Stimulated activated CD8-positive, alpha-beta memory T cell treated with anti-CD3 and anti-CD28 coated beads, Interleukin-12 subunit alpha, Interleukin-12 subunit beta, amount 100 ng/mL, for 1 hour (primary cell): Measurements from ENCODE around the gene C1orf146.
"Not testable (repeated sequence)": the region's sequence is repeated elsewhere in the genome, so short reads cannot be mapped to it uniquely, and the experiment has no call there.

Source experiments
- DNase-seq: peaks from one replicate; pipeline ENCODE4 v3.0.0-alpha.2; 2020; ENCODE audit warnings: low read depth

The C1orf146 gene, protein sequence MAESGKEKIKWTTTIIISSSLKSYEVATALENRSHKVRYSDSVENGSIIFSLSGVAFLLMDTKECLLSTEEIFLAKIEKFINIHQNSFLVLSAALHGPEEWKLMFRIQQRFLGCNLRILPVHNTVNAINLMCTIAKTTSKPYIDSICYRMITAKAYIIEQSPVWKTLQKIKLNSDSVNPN

DNA sequence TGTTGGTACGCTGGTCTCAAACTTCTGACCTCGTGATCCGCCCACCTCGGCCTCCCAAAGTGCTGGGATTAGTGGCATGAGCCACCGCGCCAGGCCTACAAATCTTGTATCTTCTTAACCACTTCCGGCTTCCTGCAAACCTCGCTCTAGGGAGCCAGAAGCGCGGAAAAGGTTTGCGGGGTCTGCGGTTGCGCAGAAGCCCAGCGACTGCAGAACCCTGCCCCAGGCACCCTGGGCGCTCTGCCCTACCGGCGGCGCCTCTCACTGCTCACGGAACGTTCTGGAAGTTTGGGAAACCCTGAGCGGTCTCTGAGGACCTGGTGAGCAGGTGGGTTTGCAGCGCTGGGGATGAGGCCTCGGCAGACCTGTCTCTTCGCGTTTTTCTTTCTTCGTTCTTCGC is at the start of gene C1orf146:
TSS of gene C1orf146 (plus strand) at position 195 of the 400 bp plus-strand sequence. CDS start 13,506 bp downstream, outside the sequence.
- DNase-seq = no peak

DNA sequence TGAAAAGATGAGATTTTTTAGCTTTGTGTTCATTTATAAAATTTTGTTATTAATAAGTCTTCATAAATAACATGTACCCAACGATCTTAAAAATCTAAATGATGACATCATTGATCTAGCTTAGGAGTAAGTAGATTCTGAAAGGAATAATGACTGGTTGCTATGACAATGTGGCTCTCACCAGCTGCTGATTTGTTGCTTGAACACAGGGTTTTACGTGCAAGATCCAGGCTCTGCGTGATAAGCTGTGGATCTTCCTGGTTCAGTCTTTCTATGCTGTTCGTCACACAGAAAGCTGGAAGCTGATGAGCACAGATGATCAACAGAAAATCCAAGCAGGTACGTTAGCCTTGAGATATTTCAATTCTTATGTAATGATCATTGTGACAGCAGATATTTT is 49.1 kb upstream of the C1orf146 start:
- DNase-seq = no peak

DNA sequence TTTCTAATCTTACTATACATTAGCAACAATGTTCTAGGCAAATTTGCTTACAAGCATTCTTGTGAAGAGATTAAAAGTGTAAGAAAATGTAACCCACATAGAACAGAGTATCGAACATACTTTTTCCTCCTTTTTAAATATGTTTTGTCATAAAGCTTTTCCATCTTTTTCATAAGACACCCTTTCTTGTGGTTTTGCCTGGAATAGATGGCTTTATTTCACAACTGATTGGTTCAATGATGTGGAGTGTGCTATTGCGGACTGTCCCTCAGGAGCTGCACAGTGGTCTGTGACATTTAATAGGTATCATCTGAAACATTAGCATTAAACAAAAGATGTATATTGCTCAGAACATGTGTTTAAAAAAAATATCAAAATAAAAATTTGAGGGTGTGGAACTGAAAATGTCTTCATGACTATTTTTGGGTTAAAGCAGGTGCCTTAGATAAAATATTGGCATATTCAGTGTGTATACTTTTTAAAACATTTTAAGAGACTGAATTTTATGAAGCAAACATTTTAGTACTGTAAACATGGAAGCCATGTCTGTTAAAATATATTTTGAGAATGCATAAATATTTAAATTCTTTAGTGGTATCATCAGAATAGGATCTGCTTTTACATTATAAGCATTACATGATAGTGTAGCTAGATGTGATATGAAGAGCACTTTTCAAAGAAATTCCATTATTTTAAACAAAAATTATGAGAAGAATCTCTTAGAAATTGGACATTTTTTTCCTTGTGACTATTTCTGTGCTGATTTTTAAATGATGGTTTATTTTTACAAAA is 48.3 kb upstream of the C1orf146 start:
- DNase-seq = no peak

DNA sequence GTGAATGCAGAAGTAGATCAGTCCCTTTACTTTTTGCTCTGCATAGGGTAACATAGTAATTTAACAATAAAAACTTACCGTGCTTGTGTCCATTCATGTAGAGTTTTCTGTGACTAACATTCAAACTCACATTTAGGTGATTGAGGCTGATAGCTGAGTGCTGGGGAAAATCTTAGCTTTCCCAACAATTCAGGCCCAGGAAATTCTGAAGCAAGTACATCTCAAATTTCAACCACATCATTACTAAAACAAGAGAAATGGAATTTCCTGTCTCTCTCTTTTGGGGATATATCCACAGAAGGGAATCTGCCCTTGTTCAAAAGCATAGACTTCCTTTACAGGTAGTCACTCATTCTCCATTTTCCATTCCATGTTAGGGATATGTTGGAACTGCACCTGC is 33.1 kb upstream of the C1orf146 start:
- DNase-seq = no peak

DNA sequence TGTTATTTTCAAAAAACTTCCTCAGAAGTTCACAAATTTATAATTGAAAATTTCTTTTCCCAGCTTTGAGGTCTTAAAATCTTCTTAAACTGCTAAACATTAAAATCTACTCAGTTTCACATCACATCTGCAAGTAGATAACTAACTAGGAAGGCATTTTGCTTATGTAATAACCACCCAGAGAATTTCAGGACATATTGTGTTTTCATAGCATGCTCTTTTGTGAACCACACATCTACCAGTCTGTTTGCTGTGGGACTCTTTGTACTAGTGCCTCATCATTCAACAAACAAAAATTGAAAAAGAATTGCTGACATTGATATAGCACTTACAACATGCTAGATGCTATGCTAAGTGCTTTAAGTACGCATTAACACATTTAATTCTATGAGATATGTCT is 31.6 kb upstream of the C1orf146 start:
- DNase-seq = no peak

DNA sequence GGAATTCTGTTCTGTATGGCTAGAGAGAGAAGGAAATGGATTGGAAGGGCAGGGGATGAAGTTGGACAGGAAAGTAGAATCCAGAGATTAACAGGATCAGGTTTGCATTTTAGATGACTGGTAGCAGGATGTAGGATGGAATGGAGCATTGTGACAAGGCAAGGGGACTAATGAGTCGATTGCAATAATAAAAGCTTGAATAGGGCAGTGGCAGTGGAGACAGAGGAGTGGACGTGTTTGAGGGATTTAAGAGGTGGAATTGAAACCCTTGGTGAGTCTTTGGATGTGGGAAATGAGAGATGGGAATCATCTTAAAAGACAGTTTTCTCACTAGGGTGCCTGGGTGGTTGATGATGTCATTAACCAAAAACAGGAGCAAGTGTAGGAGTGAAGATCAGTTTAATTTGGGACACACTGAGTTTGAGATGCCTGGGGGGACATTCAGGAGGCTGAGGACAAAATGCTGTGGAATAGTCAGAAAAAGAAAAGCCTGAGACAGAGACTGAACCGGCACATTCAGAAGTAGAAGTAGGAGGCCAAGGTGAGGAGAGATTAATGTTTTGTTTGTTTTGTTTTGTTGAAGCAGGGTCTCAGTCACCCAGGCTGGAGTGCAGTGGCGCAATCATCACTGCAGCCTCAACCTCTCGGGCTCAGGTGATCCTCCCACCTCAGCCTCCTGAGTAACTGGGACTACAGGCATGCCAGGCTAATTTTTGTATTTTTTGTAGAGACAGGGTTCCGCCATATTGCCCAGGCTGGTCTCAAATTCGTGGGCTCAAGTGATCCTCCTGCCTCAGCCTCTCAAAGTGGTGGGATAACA is 29.1 kb upstream of the C1orf146 start:
- no peak for DNase-seq

DNA sequence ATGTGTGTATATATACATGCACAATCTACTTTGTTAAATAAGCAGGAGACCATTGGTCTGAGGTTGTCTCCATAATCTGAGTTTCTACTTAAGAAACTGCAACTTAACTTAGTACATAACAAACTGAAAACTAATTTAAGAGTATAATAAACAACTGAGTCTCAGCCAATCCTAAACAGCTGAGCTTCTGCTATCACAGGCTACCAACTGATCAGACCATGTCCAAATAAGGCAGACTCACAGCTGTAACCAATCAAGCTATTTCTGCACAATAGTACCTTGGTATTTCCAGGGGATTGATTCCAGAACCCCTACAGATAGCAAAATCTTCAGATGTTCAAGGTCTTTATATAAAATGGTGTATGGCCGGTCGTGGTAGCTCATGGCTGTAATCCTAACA is 26.0 kb upstream of the C1orf146 start:
- DNase-seq = no peak

DNA sequence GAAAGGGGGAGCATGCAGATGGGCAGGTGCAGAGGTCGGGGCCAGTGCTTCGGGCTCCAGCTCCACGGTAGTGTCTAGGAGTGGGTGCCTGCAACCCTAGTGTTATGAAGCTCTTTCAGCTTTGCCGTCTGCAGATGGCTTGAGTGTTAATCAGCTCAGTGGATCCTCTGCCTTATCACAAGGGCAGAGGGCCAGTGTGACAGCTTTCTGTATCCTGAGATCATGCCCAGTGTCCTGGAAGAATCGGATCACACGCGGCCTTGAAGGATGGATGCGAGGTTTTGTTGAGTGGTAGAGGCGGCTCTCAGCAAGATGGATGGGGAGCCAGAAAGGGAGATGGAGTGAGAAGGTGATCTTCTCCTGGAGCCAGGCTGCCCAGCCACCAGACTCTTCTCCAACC is 25.5 kb upstream of the C1orf146 start:
- DNase-seq = no peak

DNA sequence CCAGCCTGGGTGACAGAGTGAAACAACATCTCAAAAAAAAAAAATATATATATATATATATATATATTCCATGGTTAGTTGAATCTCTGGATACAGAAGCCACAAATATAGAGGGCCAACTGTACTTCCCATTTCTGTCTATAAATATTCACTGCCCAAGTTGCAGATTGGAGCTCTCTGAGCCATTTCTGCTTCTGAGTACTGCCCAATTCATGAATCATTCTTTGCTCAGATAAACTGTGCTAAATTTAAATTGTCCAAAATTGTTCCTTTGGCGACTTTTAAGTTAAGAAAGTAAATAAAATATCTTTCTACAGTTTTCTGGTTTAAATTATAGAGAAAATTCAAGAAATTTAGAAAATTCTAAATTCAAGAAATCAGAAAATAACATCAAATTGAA is 23.2 kb upstream of the C1orf146 start:
- DNase-seq = no peak

DNA sequence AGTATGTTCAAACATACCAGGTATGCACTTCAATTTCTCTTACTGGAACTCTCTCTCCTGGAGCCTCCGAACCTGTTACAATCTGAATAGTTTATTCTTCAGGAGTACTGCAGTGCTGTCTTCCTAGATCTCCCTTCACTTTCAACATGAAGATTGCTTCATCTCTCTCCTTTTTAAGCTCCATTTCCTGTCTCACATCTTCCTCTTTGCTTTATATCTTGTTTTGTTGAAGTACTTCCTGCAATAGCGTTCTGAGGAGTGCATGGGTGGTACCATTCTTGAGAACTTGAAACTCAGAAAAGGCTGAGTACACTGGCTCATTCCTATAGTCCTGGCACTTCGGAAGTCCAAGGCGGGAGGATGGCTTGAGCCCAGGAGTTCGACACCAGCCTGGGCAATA is 15.7 kb upstream of the C1orf146 start:
- no peak for DNase-seq

DNA sequence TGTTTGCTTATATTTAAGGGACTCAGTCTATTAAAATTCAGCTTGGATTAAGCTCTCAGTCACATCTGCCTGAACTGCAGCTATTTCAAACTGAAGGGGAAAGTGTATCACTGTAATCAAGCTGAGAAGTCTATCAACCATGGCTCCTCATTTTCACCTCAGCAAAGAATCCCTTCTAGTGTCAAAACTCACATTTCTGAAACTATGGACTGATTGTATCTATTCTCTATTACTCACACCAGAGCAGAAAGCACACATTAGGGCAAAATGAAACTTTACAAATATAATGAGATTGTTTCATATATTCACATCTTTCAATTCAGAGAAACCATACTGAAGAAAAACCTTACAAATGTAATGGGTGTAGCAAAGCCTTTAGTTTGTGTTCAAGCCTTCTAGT is 14.6 kb upstream of the C1orf146 start:
- DNase-seq = no peak

DNA sequence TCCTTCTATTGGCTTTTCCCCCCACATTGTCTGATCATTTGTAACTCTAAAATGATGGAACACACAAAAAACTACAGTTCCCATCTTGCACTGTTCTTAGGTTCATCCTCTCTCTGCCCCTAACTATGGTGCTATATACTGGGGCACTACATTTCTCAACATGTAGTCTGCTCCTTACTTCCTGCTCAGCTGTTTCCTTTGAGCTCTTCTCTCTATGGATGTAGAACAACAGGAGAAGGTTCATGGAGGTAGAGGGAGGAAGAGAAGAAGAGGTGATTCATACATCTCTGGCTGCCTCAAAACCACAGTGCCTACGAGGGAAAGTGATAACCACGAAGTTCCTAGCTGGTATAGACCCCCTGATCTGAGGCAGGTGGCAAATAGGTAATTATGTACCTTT is 7.0 kb upstream of the C1orf146 start:
- no peak for DNase-seq

DNA sequence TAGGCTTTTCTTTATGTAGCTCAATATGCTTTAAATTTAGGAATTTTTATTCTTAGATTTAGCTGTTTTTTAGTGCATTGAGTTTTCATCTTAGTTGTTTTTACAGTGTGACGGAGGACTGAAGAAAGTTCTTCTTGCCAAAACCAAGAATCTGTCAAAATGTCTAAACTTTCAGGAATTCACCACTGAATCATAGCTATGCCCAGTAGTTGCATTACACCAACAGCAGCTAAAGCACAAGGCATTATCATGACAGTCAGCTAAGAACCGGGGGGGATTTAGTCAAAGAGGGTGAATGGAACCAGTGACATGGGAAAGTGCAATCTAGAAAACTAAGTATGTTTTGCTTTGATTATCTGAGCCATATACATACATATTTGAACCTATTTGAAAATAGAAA is 6.5 kb upstream of the C1orf146 start:
- no peak for DNase-seq

DNA sequence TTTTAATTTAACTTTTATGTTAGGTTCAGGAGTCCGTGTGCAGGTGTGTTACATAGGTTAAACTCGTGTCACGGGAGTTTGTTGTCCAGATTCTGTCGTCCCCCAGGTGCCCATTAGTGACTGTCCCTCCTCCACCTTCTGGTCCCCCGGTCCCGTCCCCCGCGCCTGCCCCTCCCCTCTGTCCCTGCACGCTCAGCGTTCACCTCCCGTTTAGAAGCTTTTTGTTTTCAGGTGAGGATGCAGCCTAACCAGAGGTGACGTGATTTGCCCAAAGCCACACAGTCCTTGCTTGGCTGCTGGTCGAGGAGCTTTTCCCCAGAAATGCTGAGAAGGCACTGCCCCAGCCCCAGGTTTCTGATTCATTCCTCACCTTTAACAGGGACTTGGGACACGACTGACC is 844 bp downstream of the C1orf146 start:
- DNase-seq = no peak

DNA sequence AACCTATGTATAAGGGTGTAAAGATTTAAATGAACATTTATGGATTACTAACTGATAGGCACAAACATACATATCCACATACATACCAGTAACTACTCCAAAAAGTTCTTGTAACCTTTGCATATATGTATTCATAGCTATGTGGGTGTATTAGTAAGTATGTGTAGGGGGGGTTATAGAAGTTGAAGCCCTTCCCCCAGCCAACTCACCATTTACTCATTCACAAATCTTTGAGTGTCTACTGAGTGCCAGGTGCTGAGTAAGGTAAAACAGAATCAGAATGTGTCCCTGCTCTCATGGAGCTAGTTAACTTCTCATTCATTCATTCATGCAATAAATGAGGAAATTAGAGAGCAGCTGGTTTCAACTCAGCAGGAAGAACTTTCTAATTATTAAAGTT is 1.3 kb downstream of the C1orf146 start:
- DNase-seq = no peak

DNA sequence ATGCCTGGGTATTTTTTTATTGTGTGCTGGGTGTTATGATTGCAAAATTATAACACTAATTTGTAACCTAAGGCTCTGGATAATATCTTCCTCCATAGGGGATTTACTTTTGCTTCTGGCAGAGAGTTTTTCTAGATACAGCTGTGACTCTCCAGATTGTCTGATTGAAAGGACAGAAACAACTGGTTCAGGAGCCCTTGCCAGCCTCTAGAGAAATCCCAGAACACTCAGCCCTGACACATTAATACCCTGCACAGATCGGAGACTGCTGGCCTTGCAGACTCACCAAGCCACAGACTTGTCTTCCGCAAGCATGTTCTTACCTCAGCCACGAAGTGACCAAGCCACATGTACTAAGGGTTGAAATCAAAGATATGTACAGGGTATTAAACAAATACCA is 10.7 kb downstream of the C1orf146 start:
- no peak for DNase-seq

DNA sequence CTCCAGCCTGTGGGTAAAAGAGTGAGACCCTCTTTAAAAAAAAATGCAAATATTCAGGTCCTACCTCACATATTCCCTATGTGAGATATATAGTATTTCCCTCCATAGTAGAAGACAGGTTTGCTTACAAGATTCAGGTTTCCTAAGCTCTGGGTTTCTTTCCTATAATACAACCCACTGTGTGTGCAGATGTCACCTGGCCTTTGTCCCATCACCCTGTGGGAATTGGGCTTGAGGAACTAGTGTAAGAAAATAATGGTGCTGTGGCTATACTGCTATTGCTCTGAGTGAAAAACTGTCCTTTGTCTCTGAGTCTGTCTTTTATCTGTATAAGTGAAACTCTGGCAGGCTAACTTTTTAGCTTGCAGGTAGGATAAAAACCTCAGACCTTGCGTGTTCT is 13.0 kb downstream of the C1orf146 start:
- DNase-seq = no peak

DNA sequence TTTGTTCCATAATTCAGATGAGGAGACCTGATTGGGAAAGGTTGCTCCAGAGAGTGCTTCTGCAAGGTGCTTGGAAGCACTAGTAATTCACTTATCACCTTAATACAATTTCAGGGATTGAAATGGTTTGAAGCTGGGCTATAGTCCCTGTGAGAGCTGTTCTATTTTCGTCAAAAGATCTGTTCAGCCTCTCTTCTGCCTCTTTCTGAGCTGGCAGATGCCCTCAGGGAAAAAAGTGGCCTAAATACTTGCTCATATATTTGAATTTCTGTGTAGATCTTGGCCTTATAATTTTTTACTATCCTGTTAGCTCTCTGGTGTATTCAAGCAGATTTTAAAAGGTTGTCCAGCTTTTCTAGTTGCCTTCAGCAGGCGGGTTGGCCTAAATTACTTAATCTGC is 22.3 kb downstream of the C1orf146 start:
- no peak for DNase-seq

DNA sequence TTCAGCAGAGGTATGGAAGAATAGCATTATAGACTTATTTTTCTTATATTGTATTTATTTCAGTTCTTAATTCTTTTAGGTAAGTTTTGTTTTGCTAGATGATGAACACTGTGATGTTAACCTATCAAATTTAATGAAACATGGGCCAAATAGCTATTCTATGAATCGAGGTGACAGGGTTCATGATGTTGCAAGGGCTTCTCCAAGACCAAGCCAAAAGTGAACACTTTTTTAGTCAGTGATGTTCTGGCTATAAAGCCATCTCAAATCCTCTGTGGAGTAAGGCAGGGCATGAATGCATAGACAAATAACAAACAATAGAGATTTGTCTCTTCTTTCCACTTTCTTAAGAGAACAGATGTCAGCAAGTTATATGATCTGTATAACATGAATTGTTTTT is 26.7 kb downstream of the C1orf146 start:
- no peak for DNase-seq

DNA sequence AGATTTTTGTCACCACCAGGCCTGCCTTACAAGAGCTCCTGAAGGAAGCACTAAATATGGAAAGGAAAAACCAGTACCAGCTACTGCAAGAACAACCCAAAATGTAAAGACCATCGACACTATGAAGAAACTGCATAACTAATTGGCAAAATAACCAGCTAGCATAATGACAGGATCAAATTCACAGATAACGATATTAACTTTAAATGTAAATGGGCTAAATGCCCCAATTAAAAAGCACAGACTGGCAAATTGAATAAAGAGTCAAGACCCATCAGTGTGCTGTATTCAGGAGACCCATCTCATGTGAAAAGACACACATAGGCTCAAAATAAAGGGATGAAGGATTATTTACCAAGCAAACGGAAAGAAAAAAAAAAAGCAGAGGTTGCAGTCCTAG is 37.0 kb downstream of the C1orf146 start:
- not testable (repeated sequence) for DNase-seq

DNA sequence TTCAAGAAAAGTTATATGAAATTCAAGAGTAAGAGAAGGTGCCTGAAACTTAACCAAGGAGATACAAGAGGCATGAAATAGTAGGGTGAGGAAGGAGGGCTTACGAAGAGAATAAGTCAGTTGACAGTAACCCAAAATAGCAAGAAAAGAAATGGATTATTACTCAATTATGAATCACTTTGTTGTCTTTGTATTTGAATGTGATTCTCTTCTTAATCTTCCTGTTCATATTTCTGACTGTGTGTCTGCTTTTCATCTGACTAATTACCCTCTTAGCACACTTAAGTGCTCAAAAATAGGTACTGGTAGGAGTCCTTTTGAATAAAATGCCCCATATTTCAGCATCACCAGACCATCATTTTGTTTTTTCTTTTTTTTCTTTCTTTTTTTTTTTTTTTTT is 41.6 kb downstream of the C1orf146 start:
- no peak for DNase-seq

DNA sequence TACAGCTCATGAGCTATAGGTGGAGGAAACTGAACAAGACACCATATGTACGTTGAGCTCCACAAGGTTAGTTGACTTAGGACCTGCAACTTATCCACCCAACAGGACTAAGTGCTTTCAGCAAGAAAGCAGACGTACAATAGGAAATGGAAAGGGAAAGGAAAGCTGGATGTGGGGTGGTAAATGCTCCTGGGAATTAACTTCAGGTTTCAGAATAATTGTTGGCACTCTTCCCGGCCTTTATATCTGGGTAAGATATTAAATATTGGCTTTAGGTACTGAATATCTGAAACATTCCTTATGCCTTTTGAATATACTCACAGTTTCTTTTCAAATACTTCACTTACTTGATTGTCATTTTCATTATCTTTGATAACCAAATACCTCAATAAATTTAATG is 44.8 kb downstream of the C1orf146 start:
- DNase-seq = no peak

DNA sequence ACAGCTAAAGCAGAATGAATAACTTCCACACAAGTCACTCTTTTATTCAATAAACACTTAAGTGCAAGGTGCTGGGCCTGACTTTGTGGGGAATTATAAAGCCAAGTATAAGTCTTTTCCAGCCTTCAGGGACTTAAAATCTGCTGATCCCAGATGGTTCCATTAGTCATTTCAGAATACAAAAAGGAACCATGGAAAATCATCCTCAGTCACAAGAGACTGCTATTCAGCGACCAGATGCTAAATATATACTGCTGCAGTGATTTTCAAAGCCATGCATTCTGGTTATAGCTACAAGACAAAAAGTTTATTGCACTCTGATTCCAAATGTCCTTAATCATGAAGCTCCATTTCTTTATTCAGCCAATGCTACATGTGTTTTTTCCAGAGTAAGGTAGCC is 55.3 kb downstream of the C1orf146 start:
- DNase-seq = no peak
